Keratinocyte (primary cell): ENCODE data around the gene ATP6V0D1. TPM values are rescaled to one million over a fixed set of nuclear protein-coding genes. Genes with fewer than 3 reads are reported as not detected.

ENCODE experiments used
- DNase-seq: peaks from one replicate; pipeline ENCODE4 v3.0.0-alpha.2; 2011; ENCODE audit warnings: low read depth, missing footprints, low spot score
- FAIRE-seq: peaks from 2 replicates; lab custom pipeline; 2011; peaks lifted over from hg19 to GRCh38; lab: Jason Lieb, UNC
- H2AFZ ChIP-seq: 2 replicates; pipeline ENCODE4 v1.6.0; 2012; ENCODE audit warnings: low read length, control low read depth, inconsistent platforms; ENCODE audit not compliant: control insufficient read depth
- H3K27ac ChIP-seq: 2 replicates; pipeline ENCODE4 v1.5.1; 2011; ENCODE audit warnings: low read length; ENCODE audit not compliant: control insufficient read depth, insufficient read depth
- H3K27me3 ChIP-seq: 3 replicates; pipeline ENCODE4 v1.6.0; 2011; ENCODE audit warnings: low read length; ENCODE audit not compliant: control insufficient read depth, insufficient read depth; ENCODE audit errors: extremely low read depth
- H3K36me3 ChIP-seq, 2 experiments: 2 replicates in 1 of 2; 3 replicates in 1 of 2; pipeline ENCODE4 v1.5.1; 2011; ENCODE audit warnings: low read length in 2 of 2, mild to moderate bottlenecking in 1 of 2; ENCODE audit not compliant: control insufficient read depth in 2 of 2, insufficient read depth in 2 of 2; ENCODE audit errors: extremely low read depth in 1 of 2
- H3K4me1 ChIP-seq: 3 replicates; pipeline ENCODE4 v1.5.1; 2011; ENCODE audit warnings: low read length; ENCODE audit not compliant: control insufficient read depth, insufficient read depth; ENCODE audit errors: extremely low read depth
- H3K4me2 ChIP-seq: 3 replicates; pipeline ENCODE4 v1.6.0; 2011; ENCODE audit warnings: low read depth, low read length; ENCODE audit not compliant: control insufficient read depth, insufficient read depth; ENCODE audit errors: extremely low read depth
- H3K4me3 ChIP-seq, 3 experiments: fragments of 200-600 bp in 1 of 3; sonication (generic) in 1 of 3; 2 replicates in 2 of 3; 3 replicates in 1 of 3; pipeline ENCODE4 v1.5.1; 2011 to 2016; ENCODE audit warnings: low read length in 3 of 3, mild to moderate bottlenecking in 3 of 3, control low read depth in 2 of 3, inconsistent platforms in 1 of 3, low read depth in 1 of 3, mixed read lengths in 1 of 3, mixed run types in 1 of 3, moderate library complexity in 1 of 3; ENCODE audit not compliant: control insufficient read depth in 2 of 3, insufficient read depth in 2 of 3; ENCODE audit errors: extremely low read depth in 1 of 3
- H3K79me2 ChIP-seq: 2 replicates; pipeline ENCODE4 v1.6.0; 2012; ENCODE audit warnings: low read length; ENCODE audit not compliant: control insufficient read depth, insufficient read depth
- H3K9ac ChIP-seq: 3 replicates; pipeline ENCODE4 v1.6.0; 2011; ENCODE audit warnings: low read length; ENCODE audit not compliant: control insufficient read depth, insufficient read depth; ENCODE audit errors: extremely low read depth
- H3K9me1 ChIP-seq: 3 replicates; pipeline ENCODE4 v1.6.0; 2011; ENCODE audit warnings: low read length; ENCODE audit not compliant: control insufficient read depth, insufficient read depth; ENCODE audit errors: extremely low read depth
- H3K9me3 ChIP-seq: 2 replicates; pipeline ENCODE4 v1.5.1; 2012; ENCODE audit warnings: low read depth, low read length; ENCODE audit not compliant: control insufficient read depth
- H4K20me1 ChIP-seq: 3 replicates; pipeline ENCODE4 v1.6.0; 2011; ENCODE audit warnings: low read length; ENCODE audit not compliant: control insufficient read depth, insufficient read depth; ENCODE audit errors: extremely low read depth
- CTCF ChIP-seq, 3 experiments: IDR thresholded peaks in 1 of 3; conservative IDR thresholded peaks in 1 of 3; optimal IDR thresholded peaks in 1 of 3; 2 replicates in 2 of 3; 3 replicates in 1 of 3; pipeline versions ENCODE3 to v1.5.1; 2011; ENCODE audit warnings: low read length in 3 of 3, mild to moderate bottlenecking in 3 of 3, moderate library complexity in 2 of 3, control low read depth in 1 of 3, inconsistent platforms in 1 of 3; ENCODE audit not compliant: insufficient read depth in 2 of 3; ENCODE audit errors: extremely low read depth in 1 of 3
- EZH2 ChIP-seq: IDR thresholded peaks from one replicate; pipeline ENCODE4 v1.6.1; 2012; ENCODE audit warnings: inconsistent platforms, mild to moderate bottlenecking, low read length, moderate library complexity
- dilution Hi-C: fragments of 300-500 bp; cut with MboI; formaldehyde crosslinking; loops from one replicate; pipeline ENCODE4 v1.7.0; 2020; ENCODE audit warnings: low sequenced_read_pairs; ENCODE audit not compliant: extremely low pct_ligation_motif_present
- polyA plus RNA-seq, 5 experiments: library from polyadenylated mRNA; depleted of rRNA in 3 of 5; stranded (reverse) in 3 of 5; stranded (forward) in 1 of 5; unstranded in 1 of 5; fragments of >200 nt; gene quantifications; 1 replicate in 1 of 5; 2 replicates in 3 of 5; 3 replicates in 1 of 5; pipeline versions ENCODE4 v1.2.1 to v1.2.3, GENCODE V29; 2011 to 2012; ENCODE audit warnings: missing spikeins in 2 of 5, low read depth in 1 of 5, low replicate concordance in 1 of 5

The ATP6V0D1 gene
- polyA plus RNA-seq, 1 donor (not counting 4 experiments of a cell fraction or from before 2014, with no cell fraction given): 97.1 TPM

- Histone ChIP-seq H3K36me3 (no peaks in the 10 kb centered on the region), H3K4me2 (no peak overlapping the region), H3K27me3 (peaks cover 25% of the 10 kb centered on the region), H3K27ac (no peak overlapping the region), H3K4me3 (no peak overlapping the region), H4K20me1 (no peaks in the 10 kb centered on the region), H3K9ac (no peak overlapping the region), H2AFZ (no peak overlapping the region), H3K79me2 (no peaks in the 10 kb centered on the region), H3K9me3 (no peaks in the 10 kb centered on the region), H3K9me1 (no peaks in the 10 kb centered on the region), H3K4me1 (peaks cover 27% of the 10 kb centered on the region)
- TF ChIP-seq EZH2 (no peak), CTCF (optimal IDR thresholded peaks at IDR 0.05 in 1 of 3, IDR thresholded peaks at IDR 0.05 in 1 of 3, conservative IDR thresholded peaks at IDR 0.05 in 1 of 3; ENCODE audit: extremely low read depth in 1 of 3, insufficient read depth in 2 of 3, low read length in 3 of 3) (no peak)
- dilution Hi-C loops: no loop called here
- FAIRE-seq: no peak
- no peak for DNase-seq
Observed at GRCh38 chr16:67395105-67395457, 85.9 kb downstream of the ATP6V0D1 start.

- DNase-seq: no peak
- Histone ChIP-seq H3K4me2 (peak overlapping the region; percentile 71), H3K9me3 (no peaks in the 10 kb centered on the region), H3K36me3 (no peaks in the 10 kb centered on the region), H3K27ac (no peak overlapping the region), H3K27me3 (peaks cover 25% of the 10 kb centered on the region), H3K4me1 (peaks cover 27% of the 10 kb centered on the region), H3K4me3 (no peak overlapping the region), H3K9ac (no peak overlapping the region), H3K79me2 (no peaks in the 10 kb centered on the region), H4K20me1 (no peaks in the 10 kb centered on the region), H3K9me1 (no peaks in the 10 kb centered on the region), H2AFZ (no peak overlapping the region)
- TF ChIP-seq CTCF (optimal IDR thresholded peaks at IDR 0.05 in 1 of 3, IDR thresholded peaks at IDR 0.05 in 1 of 3, conservative IDR thresholded peaks at IDR 0.05 in 1 of 3; ENCODE audit: extremely low read depth in 1 of 3, insufficient read depth in 2 of 3, low read length in 3 of 3) (no peak), EZH2 (no peak)
- no peak for FAIRE-seq
- dilution Hi-C loops: no loop called here
Observed at GRCh38 chr16:67394155-67395104, 86.5 kb downstream of the ATP6V0D1 start.
